GM18502 (cell line): Measurements from ENCODE around the gene ARHGAP45.

Source experiments
- ATAC-seq: cut with Tn5 transposase; IDR thresholded peaks from one replicate; pipeline ENCODE4 v1.9.1; 2021; ENCODE audit warnings: mild to moderate bottlenecking; ENCODE audit not compliant: unreplicated experiment, poor library complexity

The ARHGAP45 gene

DNA sequence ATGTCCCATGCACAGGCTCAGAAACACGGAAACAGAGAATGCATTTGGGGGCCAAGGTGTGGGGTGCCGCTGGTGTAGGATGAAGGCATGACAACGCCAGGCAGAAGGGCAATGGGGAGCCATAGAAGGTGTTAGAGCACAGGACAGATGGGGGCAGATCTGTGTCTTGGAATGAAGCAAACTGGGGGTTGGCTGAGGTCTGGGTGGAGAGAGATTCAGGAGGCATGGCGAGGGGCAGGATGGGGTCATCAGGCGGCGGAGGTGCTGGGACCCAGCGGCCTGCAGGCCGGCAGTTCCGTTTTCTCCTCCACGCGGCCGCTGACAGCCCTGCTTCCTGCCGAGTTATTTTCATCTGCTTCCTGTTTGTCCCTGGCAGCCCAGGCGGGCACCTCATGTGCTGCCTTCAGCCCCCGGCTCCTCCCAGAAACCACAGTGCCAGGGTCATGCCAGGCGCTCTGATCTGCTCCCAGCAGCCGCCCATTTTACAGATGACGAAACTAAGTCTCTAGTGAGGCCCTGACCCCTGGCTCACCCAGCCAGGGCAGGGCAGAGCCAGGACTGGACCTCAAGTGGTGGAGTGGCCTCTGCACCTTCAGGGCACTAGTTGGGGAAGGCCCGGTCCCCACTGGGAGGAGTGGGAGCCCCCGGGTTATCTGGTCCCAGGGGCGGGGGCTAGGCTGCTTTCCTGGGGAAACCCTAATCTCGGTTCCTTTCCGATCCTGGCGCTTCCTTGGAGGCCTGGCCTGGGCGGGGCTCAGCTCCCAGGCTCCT, 2.2 kb downstream of the ARHGAP45 start:
- ATAC-seq, result no peak

DNA sequence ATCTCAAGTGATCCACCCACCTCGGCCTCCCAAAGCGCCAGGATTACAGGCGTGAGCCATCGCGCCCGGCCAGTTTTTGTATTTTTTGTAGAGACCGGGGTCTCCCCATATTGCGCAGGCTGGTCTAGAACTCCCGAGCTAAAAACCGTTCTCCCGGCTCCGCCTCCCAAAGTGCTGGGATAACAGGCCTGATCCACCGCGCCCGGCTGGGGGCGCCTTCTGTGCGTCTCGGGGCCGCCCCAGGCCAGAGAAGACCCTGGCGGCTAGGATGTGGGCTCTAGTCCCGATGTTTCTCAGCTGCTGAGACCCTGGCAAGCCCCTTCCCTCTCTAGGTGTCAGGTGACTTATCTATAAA, 3.6 kb downstream of the ARHGAP45 start:
- ATAC-seq, result no peak

DNA sequence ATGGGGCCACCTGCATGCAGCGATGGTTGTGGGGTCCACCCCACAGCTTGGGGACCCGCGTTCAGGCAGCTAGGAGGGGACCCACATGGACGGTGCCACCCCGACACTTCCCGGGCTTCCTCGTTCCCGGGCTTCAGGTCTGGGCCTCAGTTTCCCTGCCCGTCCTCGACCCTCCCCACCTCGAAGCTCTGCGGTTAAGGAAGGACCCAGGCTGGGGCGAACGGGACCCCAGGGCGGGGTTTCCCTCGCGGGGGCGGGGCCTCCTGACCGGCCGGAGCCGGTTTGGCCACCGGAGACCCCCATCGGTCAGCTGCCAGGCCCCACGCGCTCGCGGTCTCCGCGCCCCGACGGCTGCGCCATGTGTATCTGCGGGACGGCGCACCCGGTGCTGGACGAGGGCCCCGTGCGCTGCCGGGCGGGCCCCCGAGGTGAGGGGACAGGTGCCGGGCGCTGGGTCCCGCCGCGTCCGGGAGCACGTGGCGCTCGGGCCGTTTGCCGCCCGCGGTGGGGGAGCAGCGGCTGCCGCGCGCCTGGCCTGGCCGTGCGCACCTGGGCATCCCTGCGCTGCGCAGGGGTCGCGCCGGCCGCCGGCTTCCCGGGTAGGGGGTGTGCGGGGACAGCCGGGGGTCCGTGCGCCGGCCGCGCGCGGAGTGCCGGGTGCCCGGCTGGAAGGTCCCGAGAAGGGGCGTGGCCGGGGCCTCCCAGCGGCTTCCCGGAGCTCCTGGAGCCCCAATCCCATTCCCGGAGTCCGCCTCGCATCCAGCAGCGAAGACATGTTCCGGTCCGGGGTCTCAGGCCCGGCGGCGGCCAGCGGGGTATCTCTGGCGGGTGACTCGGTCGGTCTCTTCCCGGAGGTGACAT, 4.2 kb downstream of the ARHGAP45 start:
- no peak for ATAC-seq

DNA sequence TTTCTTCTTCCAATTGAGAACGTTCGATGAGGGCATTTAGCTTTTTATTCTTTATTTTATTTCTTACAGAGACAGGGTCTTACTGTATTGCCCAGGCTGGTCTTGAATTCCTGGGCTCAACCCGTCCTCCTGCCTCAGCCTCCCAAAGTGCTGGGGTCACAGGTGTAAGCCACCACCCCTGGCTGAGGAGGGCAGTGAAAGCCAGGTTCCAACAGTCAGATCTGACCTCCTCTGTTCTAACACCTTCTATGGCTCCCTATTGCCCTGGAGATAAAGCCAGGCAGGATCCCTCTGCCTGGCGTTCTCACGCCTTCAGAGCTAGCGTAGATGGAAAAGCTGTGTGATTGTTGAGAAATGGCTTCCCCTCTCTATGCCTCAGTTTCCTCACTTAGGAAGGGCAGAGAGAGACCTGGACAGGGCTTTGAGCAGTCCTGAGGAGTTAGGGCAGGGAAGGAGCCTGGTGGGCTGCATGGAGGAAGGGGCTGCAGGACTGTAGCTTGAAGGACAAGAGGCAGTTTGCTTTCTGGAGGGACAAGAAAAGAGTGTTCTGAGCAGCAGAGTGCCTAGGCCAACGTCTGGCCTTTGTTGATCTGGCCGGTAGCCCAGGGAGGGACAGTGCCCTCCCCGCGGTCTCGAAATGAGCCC, 5.5 kb downstream of the ARHGAP45 start:
- no peak for ATAC-seq

DNA sequence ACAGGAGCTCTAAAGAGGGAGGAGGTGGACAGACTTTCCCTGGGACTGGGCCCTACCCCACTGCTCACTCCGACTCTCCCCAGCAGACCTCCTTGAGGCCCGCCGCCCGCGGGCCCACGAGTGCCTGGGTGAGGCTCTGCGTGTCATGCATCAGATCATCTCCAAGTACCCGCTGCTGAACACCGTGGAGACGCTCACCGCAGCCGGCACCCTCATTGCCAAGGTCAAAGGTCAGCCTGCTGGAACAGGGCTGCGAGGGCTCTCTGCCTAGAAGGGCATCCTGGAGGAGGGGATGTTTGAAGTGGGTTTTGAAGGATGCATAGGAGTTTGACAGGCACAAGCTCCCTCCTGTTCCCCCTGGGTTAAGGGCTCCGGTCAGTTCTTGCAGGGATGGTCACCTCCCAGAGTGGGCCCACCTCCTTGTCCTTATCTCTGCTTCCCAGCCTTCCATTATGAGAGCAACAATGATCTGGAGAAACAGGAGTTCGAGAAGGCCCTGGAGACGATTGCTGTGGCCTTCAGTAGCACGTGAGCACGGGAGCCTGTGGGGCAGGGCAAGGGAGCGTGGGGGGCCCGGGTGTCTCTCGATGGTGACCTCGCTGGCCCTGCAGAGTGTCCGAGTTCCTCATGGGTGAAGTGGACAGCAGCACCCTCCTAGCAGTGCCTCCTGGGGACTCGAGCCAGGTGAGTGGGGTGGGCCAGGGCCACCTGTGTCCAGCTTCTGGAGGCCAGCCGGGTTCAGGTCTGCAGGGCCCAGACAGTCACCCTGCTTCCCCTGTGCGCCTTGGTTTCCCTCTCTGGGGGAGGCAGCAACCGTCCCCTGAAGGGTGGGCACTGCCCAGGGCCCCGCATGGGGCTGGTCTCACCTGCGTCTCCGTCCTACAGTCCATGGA, 6.3 kb downstream of the ARHGAP45 start:
- ATAC-seq, result no peak

DNA sequence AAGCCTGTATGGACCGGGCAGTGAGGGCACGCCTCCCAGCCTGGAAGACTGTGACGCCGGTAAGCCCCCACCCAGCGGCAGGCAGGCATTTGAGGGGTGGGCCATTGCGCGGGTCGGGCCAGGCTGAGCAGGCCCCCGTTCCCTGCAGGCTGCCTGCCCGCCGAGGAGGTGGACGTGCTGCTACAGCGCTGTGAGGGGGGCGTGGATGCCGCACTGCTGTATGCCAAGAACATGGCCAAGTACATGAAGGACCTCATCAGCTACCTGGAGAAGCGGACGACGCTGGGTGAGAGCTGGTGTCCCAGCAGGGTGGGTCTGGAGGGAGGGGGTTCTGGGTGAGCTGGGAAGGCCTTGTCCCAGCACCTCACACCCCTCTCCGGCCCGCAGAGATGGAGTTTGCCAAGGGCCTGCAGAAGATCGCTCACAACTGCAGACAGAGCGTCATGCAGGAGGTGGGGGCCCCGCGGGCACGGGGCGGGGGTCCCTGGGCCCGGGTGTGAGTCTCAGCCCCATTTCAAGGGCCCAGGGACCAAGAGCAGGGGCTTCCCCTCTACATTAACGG, 7.1 kb downstream of the ARHGAP45 start:
- peak; percentile 6 for ATAC-seq

DNA sequence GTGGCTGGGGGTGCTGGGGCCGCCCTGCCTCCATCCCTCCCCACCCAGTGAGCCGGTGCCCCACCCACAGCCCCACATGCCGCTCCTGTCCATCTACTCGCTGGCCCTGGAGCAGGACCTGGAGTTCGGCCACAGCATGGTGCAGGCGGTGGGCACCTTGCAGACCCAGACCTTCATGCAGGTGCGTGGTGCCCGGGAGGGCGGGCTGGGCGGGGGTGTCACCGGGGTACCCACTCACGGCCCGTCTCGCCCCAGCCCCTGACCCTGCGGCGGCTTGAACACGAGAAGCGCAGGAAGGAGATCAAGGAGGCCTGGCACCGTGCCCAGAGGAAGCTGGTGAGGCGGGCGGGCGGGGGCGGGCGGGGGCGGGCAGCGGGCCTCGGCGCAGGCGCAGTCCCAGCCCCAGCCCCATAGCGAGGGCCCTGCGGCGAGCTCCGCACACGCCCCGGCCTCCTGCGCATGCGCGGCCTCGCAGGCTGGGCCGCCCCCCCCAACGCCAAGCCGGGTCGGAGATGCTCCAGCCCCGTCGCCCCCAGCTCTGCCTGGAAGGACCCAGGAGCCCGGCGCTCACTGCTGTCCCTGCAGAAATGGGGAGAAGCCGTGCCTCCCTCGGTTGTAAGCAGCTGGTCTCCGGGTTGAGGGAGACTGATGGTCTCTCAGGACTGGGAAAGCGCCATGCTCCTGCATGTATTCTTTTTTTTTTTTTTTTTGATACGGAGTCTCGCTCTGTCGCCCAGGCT, 7.7 kb downstream of the ARHGAP45 start:
- peak; percentile 59 for ATAC-seq

DNA sequence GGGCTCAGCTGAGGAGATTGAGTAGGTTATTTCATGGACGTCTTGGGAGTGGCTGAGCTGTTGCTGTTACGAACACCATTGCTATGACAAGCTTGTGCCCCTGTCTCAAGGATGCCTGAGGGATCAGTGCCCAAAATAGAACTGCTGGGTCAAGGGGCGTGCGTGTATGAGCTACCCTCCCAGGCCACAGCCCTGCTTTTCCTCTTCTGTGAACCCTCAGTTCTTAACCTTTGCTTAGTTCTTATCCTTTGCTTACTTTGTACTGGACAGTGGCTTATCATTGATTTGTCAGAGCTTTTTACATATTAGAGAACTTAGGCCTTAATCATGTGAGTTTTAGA, 9.0 kb downstream of the ARHGAP45 start:
- no peak for ATAC-seq

DNA sequence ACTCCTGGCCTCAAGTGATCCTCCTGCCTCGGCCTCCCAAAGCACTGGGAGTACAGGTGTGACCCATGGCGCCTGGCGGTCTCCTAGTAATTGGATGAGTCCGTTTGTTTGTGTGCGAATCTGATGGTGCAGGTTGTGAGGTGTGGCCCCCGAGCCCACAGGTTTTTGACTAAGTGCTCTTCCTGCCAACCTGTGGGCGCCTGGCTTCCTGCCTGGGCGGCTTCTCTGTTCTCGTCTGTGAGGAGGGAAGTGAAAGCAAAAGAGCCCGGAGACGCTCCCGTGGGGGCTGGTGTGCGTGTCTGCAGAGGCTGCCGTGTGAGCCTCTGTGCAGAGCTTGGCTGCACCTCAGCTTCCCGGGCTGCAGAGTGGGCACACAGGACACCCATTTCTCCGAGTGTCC, 10.0 kb downstream of the ARHGAP45 start:
- ATAC-seq, result peak; percentile 60

DNA sequence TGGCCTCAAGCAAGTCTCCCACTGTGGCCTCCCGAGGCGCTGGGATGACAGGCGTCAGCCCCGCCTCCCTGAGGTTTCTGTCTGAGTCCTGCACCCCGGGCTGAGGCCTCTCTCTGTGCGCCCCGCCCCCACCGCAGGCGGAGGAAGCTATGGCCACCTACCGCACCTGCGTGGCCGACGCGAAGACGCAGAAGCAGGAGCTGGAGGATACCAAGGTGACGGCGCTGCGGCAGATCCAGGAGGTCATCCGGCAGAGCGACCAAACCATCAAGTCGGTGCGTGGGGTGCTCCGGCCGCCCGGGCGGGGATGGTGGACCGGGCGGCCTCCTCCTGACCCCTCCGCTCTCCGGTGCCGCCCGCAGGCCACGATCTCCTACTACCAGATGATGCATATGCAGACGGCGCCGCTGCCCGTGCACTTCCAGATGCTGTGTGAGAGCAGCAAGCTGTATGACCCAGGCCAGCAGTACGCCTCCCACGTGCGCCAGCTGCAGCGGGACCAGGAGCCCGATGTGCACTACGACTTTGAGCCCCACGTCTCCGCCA, 12.7 kb downstream of the ARHGAP45 start:
- ATAC-seq, result no peak

DNA sequence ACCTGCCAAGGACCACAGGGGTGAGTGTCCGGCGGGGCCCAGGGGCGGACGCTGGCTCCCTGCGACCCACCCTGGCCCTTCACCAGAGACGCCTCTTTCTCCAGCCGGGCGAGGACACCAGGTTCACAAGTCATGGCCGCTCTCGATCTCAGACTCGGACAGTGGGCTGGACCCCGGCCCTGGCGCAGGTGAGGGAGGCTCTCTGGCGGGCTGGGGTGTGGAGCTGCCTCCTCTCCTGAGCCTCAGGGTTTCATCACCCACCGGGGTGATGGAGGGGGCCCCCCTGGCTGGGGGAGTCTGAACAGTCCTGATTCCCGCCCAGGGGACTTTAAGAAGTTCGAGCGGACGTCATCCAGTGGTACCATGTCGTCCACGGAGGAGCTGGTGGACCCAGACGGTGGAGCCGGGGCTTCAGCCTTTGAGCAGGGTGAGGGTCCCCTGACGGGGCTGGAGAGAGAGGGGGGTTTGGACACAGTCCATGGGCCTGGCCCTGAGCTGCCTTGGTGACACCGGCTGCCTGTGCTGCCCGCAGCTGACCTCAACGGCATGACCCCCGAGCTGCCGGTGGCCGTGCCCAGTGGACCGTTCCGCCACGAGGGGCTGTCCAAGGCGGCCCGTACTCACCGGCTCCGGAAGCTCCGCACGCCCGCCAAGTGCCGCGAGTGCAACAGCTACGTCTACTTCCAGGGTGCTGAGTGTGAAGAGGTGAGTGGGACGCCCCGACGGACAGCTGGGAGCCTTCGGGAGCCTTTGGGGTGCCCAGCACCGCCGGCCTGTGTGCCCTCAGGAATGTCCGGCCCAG, 13.6 kb downstream of the ARHGAP45 start:
- ATAC-seq, result no peak

DNA sequence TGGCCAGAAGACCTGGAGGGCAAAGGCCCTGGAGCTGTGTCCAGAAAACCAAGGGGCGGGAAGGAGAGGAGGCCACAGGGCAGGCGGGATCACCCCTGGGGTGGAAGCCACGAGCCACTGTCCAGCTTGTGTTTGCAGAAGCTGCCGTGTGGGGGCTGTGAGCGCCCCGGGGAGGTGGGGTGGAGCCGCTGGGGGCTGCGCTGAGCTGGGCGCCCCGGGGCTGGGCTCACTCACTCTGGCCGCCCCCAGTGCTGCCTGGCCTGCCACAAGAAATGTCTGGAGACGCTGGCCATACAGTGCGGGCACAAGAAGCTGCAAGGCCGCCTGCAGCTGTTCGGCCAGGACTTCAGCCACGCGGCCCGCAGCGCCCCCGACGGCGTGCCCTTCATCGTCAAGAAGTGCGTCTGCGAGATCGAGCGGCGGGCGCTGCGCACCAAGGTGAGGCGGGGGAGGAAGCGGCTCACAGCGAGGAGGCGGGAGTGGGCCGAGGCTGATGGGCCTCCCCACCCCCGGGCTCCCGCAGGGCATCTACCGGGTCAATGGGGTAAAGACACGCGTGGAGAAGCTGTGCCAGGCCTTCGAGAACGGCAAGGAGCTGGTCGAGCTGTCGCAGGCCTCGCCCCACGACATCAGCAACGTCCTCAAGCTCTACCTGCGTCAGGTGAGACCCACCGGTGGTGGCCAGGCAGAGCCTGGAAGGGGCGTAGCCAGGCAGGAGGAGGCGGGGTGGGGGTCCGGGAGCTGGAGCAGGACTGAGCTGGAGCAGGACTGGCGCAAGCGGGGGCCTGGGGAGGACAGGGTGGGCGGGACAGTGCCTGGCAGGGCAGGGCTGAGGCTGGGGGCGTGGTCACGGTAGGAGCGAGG, 14.6 kb downstream of the ARHGAP45 start:
- ATAC-seq, result no peak

DNA sequence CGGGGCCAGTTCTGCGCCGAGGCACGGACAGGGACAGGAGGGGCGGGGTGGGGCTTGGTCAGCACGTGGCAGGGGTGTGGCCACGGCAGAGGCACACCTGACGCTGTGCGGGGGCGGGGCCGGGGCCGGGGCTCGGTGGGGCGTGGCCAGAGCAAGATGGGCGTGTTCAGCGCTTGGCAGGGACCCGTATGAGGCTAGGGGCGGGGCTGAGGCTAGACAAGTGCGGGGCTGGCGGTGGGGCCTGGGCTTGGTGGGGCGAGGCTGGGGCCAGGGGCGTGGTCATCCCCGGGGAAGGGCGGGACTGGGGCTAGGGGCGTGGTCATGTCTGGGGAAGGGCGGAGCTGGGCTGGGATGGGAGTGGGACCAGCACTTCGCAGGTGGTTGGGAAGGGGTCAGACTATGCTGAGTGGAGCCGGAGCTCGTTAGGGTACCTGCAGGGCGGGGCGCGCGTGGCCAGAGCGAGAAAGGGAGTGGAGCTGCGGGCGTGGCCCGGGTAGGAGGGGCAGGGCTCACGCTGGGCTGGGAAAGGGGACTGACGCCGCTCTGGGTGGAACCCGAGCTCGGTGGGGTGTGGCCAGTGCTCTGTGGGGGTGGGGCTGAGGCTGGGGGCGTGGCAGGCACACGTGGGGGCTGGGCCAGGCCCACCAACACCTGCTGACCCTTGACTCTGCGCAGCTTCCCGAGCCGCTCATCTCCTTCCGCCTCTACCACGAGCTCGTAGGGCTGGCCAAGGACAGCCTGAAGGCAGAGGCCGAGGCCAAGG, 15.4 kb downstream of the ARHGAP45 start:
- ATAC-seq, result no peak

DNA sequence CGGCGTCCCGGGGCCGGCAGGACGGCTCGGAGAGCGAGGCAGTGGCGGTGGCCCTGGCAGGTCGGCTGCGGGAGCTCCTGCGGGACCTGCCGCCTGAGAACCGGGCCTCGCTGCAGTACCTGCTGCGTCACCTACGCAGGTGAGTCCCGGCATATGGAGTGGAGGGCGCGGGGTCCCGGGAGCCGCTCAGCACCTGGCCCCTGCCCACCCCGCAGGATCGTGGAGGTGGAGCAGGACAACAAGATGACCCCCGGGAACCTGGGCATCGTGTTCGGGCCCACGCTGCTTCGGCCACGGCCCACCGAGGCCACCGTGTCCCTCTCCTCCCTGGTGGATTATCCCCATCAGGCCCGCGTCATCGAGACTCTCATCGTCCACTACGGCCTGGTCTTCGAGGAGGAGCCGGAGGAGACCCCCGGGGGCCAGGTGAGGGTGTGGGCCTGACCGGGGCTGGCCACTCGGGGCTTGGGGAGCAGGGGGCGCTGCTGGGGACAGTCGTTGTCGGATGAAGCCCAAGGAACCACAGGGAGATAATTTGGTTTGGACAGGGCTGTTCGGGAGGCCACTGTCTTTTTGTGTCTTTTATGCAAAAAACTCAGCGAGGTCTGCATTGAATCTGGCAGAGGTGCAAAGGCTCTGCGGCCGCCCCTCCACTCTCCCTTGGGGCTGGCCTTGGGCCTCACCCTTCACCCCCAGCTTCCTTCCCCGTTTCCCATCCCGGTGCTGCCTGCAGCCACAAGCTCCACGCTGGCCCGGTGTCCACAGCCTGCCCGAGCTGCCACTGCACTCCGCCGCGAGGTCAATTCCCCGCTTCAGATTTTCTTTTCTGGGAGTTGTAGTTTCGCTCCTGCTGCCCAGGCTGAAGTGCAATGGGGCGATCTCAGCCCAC, 16.2 kb downstream of the ARHGAP45 start:
- no peak for ATAC-seq

DNA sequence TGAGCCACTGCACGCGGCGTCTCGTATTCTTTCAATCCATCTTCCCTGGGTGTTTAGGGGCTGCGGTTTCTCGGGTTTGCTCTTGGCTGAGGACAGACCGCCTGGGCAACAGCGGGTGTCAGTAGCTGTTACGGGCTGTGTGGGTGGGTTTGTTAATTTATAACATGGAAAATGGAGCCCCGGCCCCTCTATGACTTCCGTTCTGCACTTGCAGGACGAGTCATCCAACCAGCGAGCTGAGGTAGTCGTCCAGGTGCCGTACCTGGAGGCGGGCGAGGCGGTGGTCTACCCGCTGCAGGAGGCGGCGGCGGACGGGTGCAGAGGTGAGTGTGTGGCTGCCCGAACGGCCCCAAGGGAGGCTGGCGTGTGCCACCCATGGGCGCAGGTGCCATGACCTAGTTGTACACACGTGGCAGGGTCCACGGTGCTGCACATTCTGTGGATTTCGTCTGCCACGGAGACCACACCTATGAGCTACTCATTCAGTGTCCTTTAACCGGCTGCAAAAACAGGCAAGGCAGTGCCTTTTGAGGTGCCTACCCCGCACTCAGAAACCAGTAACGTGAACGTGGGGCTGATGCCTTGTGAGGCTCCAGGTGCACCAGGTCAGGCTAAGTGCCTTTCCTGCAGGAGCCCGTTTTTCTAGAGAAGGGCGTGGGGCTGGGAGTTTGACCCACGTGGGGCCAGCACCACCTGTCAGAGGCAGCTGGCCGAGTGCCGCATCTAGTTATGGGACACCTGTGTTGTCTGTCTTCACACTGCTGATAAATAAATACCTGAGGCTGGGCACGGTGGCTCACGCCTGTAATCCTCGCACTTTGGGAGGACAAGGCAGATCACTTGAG, 17.3 kb downstream of the ARHGAP45 start:
- no peak for ATAC-seq
